CD4-positive, alpha-beta T cell treated with Interleukin-12 subunit alpha and Interleukin-12 subunit beta, for 1 hour (primary cell): ENCODE measurements around the gene NUDT13.
A peak's percentile ranks its signal among the peaks of the same experiment; 100 is the strongest.

ENCODE experiments used
- DNase-seq: peaks from one replicate; pipeline ENCODE4 v3.0.0-alpha.2; 2020

The NUDT13 gene

GRCh38 chr10:73167458-73167782, 57.2 kb downstream of the NUDT13 start:
- DNase-seq = peak; percentile 37

DNA sequence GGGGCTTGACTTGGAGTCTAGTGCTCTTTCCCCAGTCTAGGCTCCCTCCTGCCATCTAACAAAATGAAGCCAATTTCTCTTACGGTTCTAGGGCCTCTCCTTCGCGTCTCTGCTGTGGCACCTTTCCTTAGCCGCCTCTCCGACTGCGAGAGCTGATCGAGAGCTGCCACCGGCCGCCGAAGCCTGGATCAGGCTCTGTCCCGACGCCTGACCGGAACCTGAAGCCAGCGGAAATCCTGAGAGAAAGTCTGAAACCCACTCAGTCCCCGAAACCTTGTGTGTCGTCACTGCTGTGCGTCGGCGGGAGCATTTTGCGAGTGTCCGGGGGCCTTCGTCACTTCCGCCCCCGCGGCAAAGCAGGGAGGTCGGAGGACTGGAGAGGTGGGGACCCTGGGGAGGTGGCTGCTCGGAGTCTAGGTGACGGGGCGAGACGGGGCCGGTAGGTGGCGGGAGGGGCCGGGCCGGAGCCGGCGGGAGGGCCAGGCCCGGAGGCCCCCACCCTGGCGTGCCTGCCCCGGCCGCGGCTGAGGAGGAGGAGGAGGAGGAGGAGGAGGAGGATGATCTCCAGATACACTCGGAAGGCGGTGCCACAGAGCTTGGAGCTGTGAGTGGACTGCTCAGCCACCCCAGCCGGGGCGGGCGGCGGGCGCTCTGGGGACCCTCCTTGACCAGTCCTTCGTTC, 57.7 kb downstream of the NUDT13 start, which contains the start of the genes ECD and FAM149B1:
TSS of gene ECD (minus strand) at position 226 of the 682 bp plus-strand sequence. CDS start 4,071 bp downstream, outside the sequence.
TSS of gene FAM149B1 (plus strand) at position 337 of the 682 bp plus-strand sequence. CDS start at position 558, 221 bp downstream.
- peak; percentile 92 for DNase-seq

GRCh38 chr10:73168465-73168803, 58.2 kb downstream of the NUDT13 start:
- no peak for DNase-seq

DNA sequence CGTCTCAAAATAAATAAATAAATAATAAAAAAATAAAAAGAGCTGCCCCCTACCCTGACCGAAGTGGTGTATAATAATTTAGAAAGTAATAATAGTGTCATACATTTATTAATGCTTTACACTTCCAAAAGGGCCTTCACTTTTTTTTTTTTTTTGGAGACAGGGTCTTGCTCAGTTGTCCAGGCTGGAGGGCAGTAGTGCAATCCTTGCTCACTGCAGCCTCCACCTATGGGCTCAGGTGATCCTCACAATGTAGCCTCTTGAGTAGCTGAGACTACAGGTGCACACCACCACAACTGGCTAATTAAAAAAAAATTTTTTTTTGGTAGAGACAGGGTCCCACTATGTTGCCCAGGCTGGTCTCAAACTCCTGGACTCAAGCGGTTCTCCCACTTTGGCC, 59.1 kb downstream of the NUDT13 start:
- no peak for DNase-seq

DNA sequence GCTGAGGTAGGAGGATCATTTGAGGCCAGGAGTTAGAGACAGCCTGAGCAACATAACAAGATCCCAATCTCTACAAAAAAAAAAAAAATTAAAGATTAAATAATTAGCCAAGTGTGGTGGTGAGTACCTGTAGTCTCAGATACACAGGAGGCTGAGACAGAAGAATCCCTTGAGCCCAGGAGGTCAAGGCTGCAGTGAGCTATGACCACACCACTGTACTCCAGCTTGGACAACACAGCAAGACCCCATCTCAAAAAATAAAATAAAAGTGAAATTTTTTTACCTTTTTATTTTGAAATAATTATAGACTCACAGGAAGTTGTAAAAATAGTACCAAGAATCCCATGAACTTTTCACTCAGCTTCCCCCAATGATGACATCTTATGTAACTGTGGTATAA, 62.6 kb downstream of the NUDT13 start:
- no peak for DNase-seq

- no peak for DNase-seq
These were observed 64.1 kb downstream of the NUDT13 start for GRCh38 chr10:73174148-73174925.
